IMR-90 (cell line): ENCODE results near the gene TRMT10B. TPM values are rescaled to one million over a fixed set of nuclear protein-coding genes. Genes with fewer than 3 reads are reported as not detected.
"Not testable (repeated sequence)": the region's sequence is repeated elsewhere in the genome, so short reads cannot be mapped to it uniquely, and the experiment has no call there.

Experiments
- ATAC-seq: fragments of 200-7000 bp; cut with Tn5 transposase; 2 replicates; pipeline ENCODE4 v1.9.1; 2020; ENCODE audit warnings: low read depth, mild to moderate bottlenecking, moderate library complexity
- BruUV-seq: library from RNA; stranded (reverse); fragments of 400-500 nt; replicated peaks from 2 replicates; lab custom pipeline; 2021; lab: Mats Ljungman, UMichigan
- CTCF ChIA-PET: fragments of 300-600 bp; formaldehyde crosslinking; extraction: SDS; loops from one replicate; lab custom pipeline; 2021; ENCODE audit warnings: antibody characterized with exemption; lab: Yijun Ruan, JAX
- POLR2A ChIA-PET: fragments of 300-600 bp; sonication (Branson Sonifier 250); formaldehyde crosslinking; loops from one replicate; lab custom pipeline; 2022; ENCODE audit warnings: antibody characterized with exemption; ENCODE audit not compliant: unreplicated experiment; lab: Charles Lee
- DNase-seq: peaks from one replicate; pipeline ENCODE4 v3.0.0; 2013
- H2AFZ ChIP-seq: replicated peaks from 2 replicates; pipeline ENCODE3; 2013; ENCODE audit warnings: low read length, mild to moderate bottlenecking; ENCODE audit not compliant: poor library complexity
- H2AK5ac ChIP-seq: 2 replicates; pipeline ENCODE4 v1.6.1; 2013; ENCODE audit warnings: low read depth, low read length, inconsistent platforms
- H2AK9ac ChIP-seq: replicated peaks from 2 replicates; pipeline ENCODE3; 2013; ENCODE audit warnings: mild to moderate bottlenecking, low read depth, low read length, moderate library complexity; ENCODE audit not compliant: poor library complexity
- H2BK120ac ChIP-seq: 2 replicates; pipeline ENCODE4 v1.6.1; 2013; ENCODE audit warnings: low read depth, low read length, inconsistent platforms
- H2BK15ac ChIP-seq: 3 replicates; pipeline ENCODE4 v1.6.1; 2013; ENCODE audit warnings: low read depth, low read length, inconsistent platforms
- H2BK20ac ChIP-seq: 2 replicates; pipeline ENCODE4 v1.6.1; 2013; ENCODE audit warnings: low read depth, mild to moderate bottlenecking, inconsistent platforms, low read length, moderate library complexity
- H2BK5ac ChIP-seq: 2 replicates; pipeline ENCODE4 v1.6.1; 2013; ENCODE audit warnings: mild to moderate bottlenecking, low read depth, low read length, inconsistent platforms; ENCODE audit not compliant: poor library complexity, severe bottlenecking
- H3K14ac ChIP-seq: replicated peaks from 2 replicates; pipeline ENCODE4 v1.6.1; 2013; ENCODE audit warnings: low read depth, low read length, inconsistent platforms
- H3K18ac ChIP-seq: 2 replicates; pipeline ENCODE4 v1.6.1; 2013; ENCODE audit warnings: low read depth, low read length, control low read depth
- H3K23ac ChIP-seq: 2 replicates; pipeline ENCODE4 v1.6.1; 2013; ENCODE audit warnings: low read depth, low read length, inconsistent platforms
- H3K27ac ChIP-seq: 2 replicates; pipeline ENCODE4 v1.5.1; 2013; ENCODE audit warnings: mild to moderate bottlenecking, control low read depth, low read length; ENCODE audit not compliant: insufficient read depth
- H3K27me3 ChIP-seq: 2 replicates; pipeline ENCODE4 v1.6.1; 2013; ENCODE audit warnings: low read length; ENCODE audit not compliant: control insufficient read depth, insufficient read depth
- H3K36me3 ChIP-seq: 2 replicates; pipeline ENCODE4 v1.6.1; 2013; ENCODE audit warnings: low read length, mixed read lengths; ENCODE audit not compliant: control insufficient read depth, insufficient read depth
- H3K4ac ChIP-seq: 2 replicates; pipeline ENCODE4 v1.6.1; 2013; ENCODE audit warnings: low read depth, low read length, inconsistent platforms
- H3K4me1 ChIP-seq: 2 replicates; pipeline ENCODE4 v1.6.1; 2013; ENCODE audit warnings: low read length, mixed read lengths; ENCODE audit not compliant: control insufficient read depth, insufficient read depth
- H3K4me2 ChIP-seq: 2 replicates; pipeline ENCODE4 v1.6.1; 2013; ENCODE audit warnings: low read depth, mild to moderate bottlenecking, control low read depth, low read length, moderate library complexity
- H3K4me3 ChIP-seq: 2 replicates; pipeline ENCODE4 v1.5.1; 2013; ENCODE audit warnings: low read depth, mild to moderate bottlenecking, control low read depth, low read length, moderate library complexity; ENCODE audit not compliant: insufficient read depth
- H3K56ac ChIP-seq: 2 replicates; pipeline ENCODE4 v1.6.1; 2013; ENCODE audit warnings: low read length, inconsistent platforms; ENCODE audit not compliant: insufficient read depth; ENCODE audit errors: extremely low read depth
- H3K79me1 ChIP-seq, 2 experiments: 2 replicates each; pipeline ENCODE4 v1.6.1; 2013; ENCODE audit warnings: low read length in 2 of 2, inconsistent platforms in 1 of 2, low read depth in 1 of 2
- H3K9ac ChIP-seq: 2 replicates; pipeline ENCODE4 v1.6.1; 2013; ENCODE audit warnings: low read depth, low read length, control low read depth
- H3K9me1 ChIP-seq: 2 replicates; pipeline ENCODE4 v1.6.1; 2013; ENCODE audit warnings: low read length, inconsistent platforms; ENCODE audit not compliant: insufficient read depth
- H3K9me3 ChIP-seq: 2 replicates; pipeline ENCODE4 v1.6.1; 2013; ENCODE audit warnings: low read length; ENCODE audit not compliant: control insufficient read depth, insufficient read depth
- H4K20me1 ChIP-seq: 2 replicates; pipeline ENCODE4 v1.6.1; 2013; ENCODE audit warnings: low read length, inconsistent platforms; ENCODE audit not compliant: insufficient read depth
- H4K5ac ChIP-seq: 2 replicates; pipeline ENCODE4 v1.6.1; 2013; ENCODE audit warnings: mild to moderate bottlenecking, low read depth, low read length, control low read depth
- H4K8ac ChIP-seq, 2 experiments: 2 replicates each; pipeline ENCODE4 v1.6.1; 2013; ENCODE audit warnings: low read depth in 2 of 2, low read length in 2 of 2, control low read depth in 1 of 2, inconsistent platforms in 1 of 2
- H4K91ac ChIP-seq: 2 replicates; pipeline ENCODE4 v1.6.1; 2013; ENCODE audit warnings: low read depth, low read length, inconsistent platforms; ENCODE audit not compliant: insufficient read depth
- WGBS, 2 experiments: methylation state at CpG; one replicate each; pipeline versions ENCODE4 v1.1.5 to v1.1.7; 2013; ENCODE audit warnings: missing lambda C conversion rate in 2 of 2; ENCODE audit not compliant: insufficient read length in 1 of 2; ENCODE audit errors: extremely low coverage in 2 of 2; 5-methylcytosine and 5-hydroxymethylcytosine counted together
- dilution Hi-C: fragments of 300-500 bp; cut with HindIII; formaldehyde crosslinking; loops from one replicate; pipeline ENCODE4 v1.14.3; 2018; ENCODE audit warnings: low sequenced_read_pairs; ENCODE audit not compliant: unreplicated experiment
- in situ Hi-C: fragments of 300-500 bp; cut with MboI; formaldehyde crosslinking; loops from 3 replicates; pipeline ENCODE4 v1.14.3; 2019; ENCODE audit warnings: low sequenced_read_pairs, inconsistent platforms, mixed read lengths
- intact Hi-C: fragments of 100-400 bp; cut with micrococcal nuclease; formaldehyde crosslinking; loops from 2 replicates; pipeline ENCODE4 v1.10.0; 2022
- polyA plus RNA-seq, 3 experiments: library from polyadenylated mRNA; depleted of rRNA; stranded (reverse); fragments of >200 nt; gene quantifications; 2 replicates each; pipeline ENCODE4 v1.2.3, GENCODE V29; 2012; ENCODE audit warnings: low replicate concordance in 1 of 3
- total RNA-seq: library from RNA; depleted of rRNA; stranded (reverse); fragments of >200 nt; gene quantifications from 2 replicates; pipeline ENCODE4 v1.2.3, GENCODE V29; 2012

Gene TRMT10B
- total and polyA plus RNA-seq, 2 of the 4 experiments (the other 2 are of a cell fraction) = 2.3 to 4.5 TPM

DNA sequence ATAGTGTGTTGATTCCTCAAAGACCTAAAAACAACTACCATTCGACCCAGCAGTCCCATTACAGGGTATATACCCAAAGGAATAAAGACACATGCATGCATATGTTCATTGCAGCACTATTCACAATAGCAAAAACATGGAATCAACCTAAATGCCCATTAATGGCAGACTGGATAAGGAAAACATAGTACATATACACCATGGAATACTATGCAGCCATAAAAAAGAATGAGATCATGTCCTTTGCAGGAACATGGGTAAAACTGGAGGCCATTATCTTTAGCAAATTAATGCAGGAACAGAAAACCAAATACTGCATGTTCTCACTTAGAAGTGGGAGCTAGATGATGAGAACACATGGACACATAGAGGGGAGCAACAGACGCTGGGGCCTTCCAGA, 71.6 kb downstream of the TRMT10B start:
- H3K27ac ChIP-seq, H2AFZ ChIP-seq, BruUV-seq, intact Hi-C loops, H3K4me2 ChIP-seq, H2AK9ac ChIP-seq, H2AK5ac ChIP-seq, H3K14ac ChIP-seq, H4K20me1 ChIP-seq, H4K8ac ChIP-seq, dilution Hi-C loops, H2BK15ac ChIP-seq, DNase-seq, H3K4me1 ChIP-seq, H3K9me3 ChIP-seq, in situ Hi-C loops, H3K27me3 ChIP-seq, POLR2A ChIA-PET, H3K18ac ChIP-seq, H2BK20ac ChIP-seq, H3K9ac ChIP-seq, H2BK5ac ChIP-seq, H2BK120ac ChIP-seq, H3K9me1 ChIP-seq, H3K56ac ChIP-seq, H3K4ac ChIP-seq, H3K4me3 ChIP-seq, ATAC-seq, CTCF ChIA-PET, H3K23ac ChIP-seq, H4K91ac ChIP-seq, H4K5ac ChIP-seq: not testable (repeated sequence)
- Histone ChIP-seq H3K79me1 (peaks cover 10% of the 10 kb centered on the region in 2 experiments), H3K36me3 (peaks cover 12% of the 10 kb centered on the region)
- WGBS, 2 experiments = no CpG with 5 or more reads among the region's 2 CpGs
